ENCODE results near the gene FABP1. TPM values are rescaled to one million over a fixed set of nuclear protein-coding genes. Genes with fewer than 3 reads are reported as not detected.

Gene FABP1
- total RNA-seq, 6 donors from 2014 or later, result 0.67 to 1.0 TPM; not detected in 4

GRCh38 chr2:88123975-88124917, 3.6 kb downstream of the FABP1 start:
- whole genome bisulfite sequencing, 2 donors, result 88 to 94% methylated on average over 9 of the region's 9 CpGs
- Histone ChIP-seq H3K4me1 (no peaks in the 10 kb centered on the region), H3K4me3 (no peak overlapping the region), H3K9me3 (no peaks in the 10 kb centered on the region), H3K27me3 (no peaks in the 10 kb centered on the region), H3K27ac (no peak overlapping the region), H3K36me3 (no peaks in the 10 kb centered on the region)
- TF ChIP-seq EP300 (IDR thresholded peaks at IDR 0.05) (no peak), POLR2A (IDR thresholded peaks at IDR 0.05) (no peak), POLR2AphosphoS5 (IDR thresholded peaks at IDR 0.05) (no peak)
- TF ChIP-seq, protein P1, sequence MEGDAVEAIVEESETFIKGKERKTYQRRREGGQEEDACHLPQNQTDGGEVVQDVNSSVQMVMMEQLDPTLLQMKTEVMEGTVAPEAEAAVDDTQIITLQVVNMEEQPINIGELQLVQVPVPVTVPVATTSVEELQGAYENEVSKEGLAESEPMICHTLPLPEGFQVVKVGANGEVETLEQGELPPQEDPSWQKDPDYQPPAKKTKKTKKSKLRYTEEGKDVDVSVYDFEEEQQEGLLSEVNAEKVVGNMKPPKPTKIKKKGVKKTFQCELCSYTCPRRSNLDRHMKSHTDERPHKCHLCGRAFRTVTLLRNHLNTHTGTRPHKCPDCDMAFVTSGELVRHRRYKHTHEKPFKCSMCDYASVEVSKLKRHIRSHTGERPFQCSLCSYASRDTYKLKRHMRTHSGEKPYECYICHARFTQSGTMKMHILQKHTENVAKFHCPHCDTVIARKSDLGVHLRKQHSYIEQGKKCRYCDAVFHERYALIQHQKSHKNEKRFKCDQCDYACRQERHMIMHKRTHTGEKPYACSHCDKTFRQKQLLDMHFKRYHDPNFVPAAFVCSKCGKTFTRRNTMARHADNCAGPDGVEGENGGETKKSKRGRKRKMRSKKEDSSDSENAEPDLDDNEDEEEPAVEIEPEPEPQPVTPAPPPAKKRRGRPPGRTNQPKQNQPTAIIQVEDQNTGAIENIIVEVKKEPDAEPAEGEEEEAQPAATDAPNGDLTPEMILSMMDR (IDR thresholded peaks at IDR 0.05), result no peak
- DNase-seq (no peak), ATAC-seq (ENCODE audit: low FRiP score in 2 of 2) (no peak)

DNA sequence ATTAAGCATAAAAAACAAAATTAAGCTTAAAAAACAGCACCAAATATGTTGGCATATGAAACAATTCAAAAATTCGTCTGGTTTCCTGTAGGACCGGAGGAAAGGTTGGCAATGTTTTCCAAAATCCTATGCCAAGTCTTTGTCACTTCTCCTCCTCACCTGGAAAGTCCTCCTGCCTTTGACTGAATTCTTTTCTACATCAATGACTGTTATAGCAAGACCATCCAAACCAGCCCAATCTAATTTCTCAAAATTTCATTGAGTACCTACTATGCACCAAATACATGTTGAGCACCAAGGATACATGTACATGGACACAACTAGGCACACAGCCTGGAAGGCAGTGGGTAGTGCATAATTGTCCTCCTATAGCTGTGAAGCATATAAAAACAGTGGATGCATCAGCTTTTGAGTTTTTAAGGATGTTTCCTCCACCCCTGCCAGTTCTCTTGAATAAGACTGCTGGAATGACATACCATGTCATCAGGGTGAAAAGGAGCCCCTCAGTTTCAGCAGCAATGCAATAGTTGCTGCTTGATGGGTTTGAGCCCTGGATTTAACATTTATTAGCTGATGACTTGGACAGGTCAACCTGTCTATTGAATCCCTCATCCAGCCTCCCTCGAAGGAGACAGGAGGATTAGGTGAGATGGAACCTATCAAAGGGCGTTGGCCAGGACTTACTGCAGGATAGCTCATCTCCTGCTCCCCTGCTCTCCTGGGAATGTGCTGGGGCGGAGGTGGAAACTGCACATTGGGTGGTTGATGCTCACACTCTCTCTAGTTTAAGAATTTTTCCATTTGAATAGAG, 4.5 kb downstream of the FABP1 start:
- ATAC-seq (ENCODE audit: low FRiP score in 2 of 2) (no peak), DNase-seq (no peak)
- TF ChIP-seq POLR2A (IDR thresholded peaks at IDR 0.05) (no peak), POLR2AphosphoS5 (IDR thresholded peaks at IDR 0.05) (no peak), EP300 (IDR thresholded peaks at IDR 0.05) (no peak)
- TF ChIP-seq, protein P1 (IDR thresholded peaks at IDR 0.05), result no peak
- Histone ChIP-seq H3K27me3 (no peaks in the 10 kb centered on the region), H3K4me1 (no peaks in the 10 kb centered on the region), H3K9me3 (no peaks in the 10 kb centered on the region), H3K4me3 (no peak overlapping the region), H3K36me3 (no peaks in the 10 kb centered on the region), H3K27ac (no peak overlapping the region)
- 72 to 73% methylated on average over 5 of the region's 5 CpGs for WGBS, 2 donors

DNA sequence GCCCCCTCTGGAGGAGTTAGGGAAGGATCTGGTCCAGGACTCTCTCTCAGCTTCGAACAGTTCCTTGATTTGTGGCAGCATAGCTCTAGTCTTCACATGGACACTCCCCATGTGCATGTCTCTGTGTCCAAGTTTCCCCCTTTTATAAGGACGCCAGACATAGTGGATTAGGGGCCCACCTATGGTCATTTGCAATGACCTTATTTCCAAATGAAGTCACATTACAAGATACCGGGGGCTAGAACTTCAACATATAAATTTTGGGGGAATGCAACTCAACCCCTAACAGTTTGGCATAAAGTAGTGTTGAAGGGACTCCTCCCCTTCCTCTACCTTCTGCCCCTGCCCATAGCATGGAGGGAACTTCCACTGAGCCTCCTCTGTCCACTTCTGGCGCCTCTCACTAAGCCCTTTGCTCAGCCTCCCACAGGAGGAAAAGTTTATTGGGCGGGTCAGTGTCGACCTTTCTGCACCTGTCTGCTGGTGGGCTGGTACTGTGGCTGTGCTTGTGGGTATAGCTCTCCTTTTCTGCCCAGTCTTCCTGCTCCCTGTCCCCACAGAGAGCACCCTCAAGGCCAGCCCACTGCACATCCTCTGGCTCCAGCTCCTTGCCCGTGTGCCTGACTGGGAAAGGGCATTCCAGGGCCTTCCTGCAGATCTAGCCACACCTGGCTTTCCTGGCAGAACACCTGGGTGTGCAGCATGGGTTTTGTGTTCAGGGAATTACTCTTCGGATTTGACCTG, 5.5 kb downstream of the FABP1 start:
- H3K9me3 ChIP-seq, result no peaks in the 10 kb centered on the region
- no peak overlapping the region for H3K27ac ChIP-seq
- no peak for ATAC-seq (ENCODE audit: low FRiP score in 2 of 2)
- DNase-seq, result no peak
- no peak overlapping the region for H3K4me3 ChIP-seq
- 83 to 85% methylated on average over 8 of the region's 8 CpGs for WGBS, 2 donors
- H3K4me1 ChIP-seq, result no peaks in the 10 kb centered on the region
- TF ChIP-seq POLR2A (IDR thresholded peaks at IDR 0.05), result no peak
- TF ChIP-seq, protein P1 (IDR thresholded peaks at IDR 0.05), result no peak
- TF ChIP-seq POLR2AphosphoS5 (IDR thresholded peaks at IDR 0.05), result no peak
- TF ChIP-seq EP300 (IDR thresholded peaks at IDR 0.05), result no peak
- H3K27me3 ChIP-seq, result no peaks in the 10 kb centered on the region
- H3K36me3 ChIP-seq, result no peaks in the 10 kb centered on the region

DNA sequence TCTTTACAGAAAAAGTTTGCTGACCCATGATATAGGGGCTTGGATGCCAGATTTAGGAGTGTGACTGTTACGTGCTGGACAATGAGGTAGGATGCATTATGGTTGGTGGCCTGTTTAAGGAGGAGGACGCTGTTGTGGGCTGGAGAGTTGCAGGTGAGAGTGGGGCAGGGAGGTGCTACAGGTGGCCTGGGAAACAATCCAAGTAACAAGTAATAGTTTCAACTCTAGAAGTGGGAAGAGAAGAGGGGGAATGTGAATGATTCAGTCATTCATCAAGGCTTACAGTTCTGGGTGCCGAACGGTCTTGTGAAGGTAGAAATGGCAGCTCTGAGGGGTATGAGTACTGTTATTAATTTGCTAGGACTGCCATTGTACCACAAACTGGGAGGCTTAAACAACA, 6.2 kb downstream of the FABP1 start:
- ATAC-seq (ENCODE audit: low FRiP score in 2 of 2) (no peak), DNase-seq (no peak)

More for the DNA sequence above, 6.2 kb downstream of the FABP1 start:
- 69 to 86% methylated on average over 4 of the region's 4 CpGs for WGBS, 2 donors
- TF ChIP-seq EP300 (IDR thresholded peaks at IDR 0.05), result no peak
- no peak for TF ChIP-seq POLR2AphosphoS5 (IDR thresholded peaks at IDR 0.05)
- TF ChIP-seq, protein P1 (IDR thresholded peaks at IDR 0.05), result no peak
- no peak for TF ChIP-seq POLR2A (IDR thresholded peaks at IDR 0.05)
- H3K36me3 ChIP-seq, result no peaks in the 10 kb centered on the region
- H3K27ac ChIP-seq, result no peak overlapping the region
- H3K27me3 ChIP-seq, result no peaks in the 10 kb centered on the region
- no peaks in the 10 kb centered on the region for H3K4me1 ChIP-seq
- no peaks in the 10 kb centered on the region for H3K9me3 ChIP-seq
- H3K4me3 ChIP-seq, result no peak overlapping the region

All from upper lobe of left lung (tissue), 6 donors.